Lung (tissue), 12 donors: ENCODE data around the gene C17orf107. TPM values are rescaled to one million over a fixed set of nuclear protein-coding genes. Genes with fewer than 3 reads are reported as not detected.
"Not testable (repeated sequence)": the region's sequence is repeated elsewhere in the genome, so short reads cannot be mapped to it uniquely, and the experiment has no call there.

ENCODE experiments used
- ATAC-seq: fragments of 200-7000 bp; cut with Tn5 transposase; one replicate; pipeline ENCODE4 v1.9.1; 2020; ENCODE audit warnings: moderate number of reproducible peaks; ENCODE audit not compliant: insufficient read depth, low FRiP score
- DNase-seq, 3 donors: peaks; one replicate each; pipeline ENCODE4 v3.0.0-alpha.2; 2013 to 2017
- H3K27ac ChIP-seq, 2 donors: one replicate each; pipeline ENCODE4 v1.5.1; 2013; ENCODE audit warnings: mild to moderate bottlenecking in 2 of 2, moderate library complexity in 2 of 2, control low read depth in 1 of 2, inconsistent platforms in 1 of 2, low read depth in 1 of 2, low read length in 1 of 2
- H3K27me3 ChIP-seq, 3 donors: one replicate each; pipeline ENCODE4 v1.5.1; 2013; ENCODE audit warnings: low read length in 2 of 3; ENCODE audit not compliant: control insufficient read depth in 3 of 3, insufficient read depth in 3 of 3
- H3K36me3 ChIP-seq, 4 donors: one replicate each; pipeline ENCODE4 v1.5.1; 2013; ENCODE audit warnings: low read length in 4 of 4, mild to moderate bottlenecking in 1 of 4, moderate library complexity in 1 of 4; ENCODE audit not compliant: control insufficient read depth in 4 of 4, insufficient read depth in 4 of 4
- H3K4me1 ChIP-seq, 5 donors: one replicate each; pipeline ENCODE4 v1.5.1; 2013; ENCODE audit warnings: low read length in 5 of 5, mild to moderate bottlenecking in 2 of 5, moderate library complexity in 1 of 5; ENCODE audit not compliant: control insufficient read depth in 5 of 5, insufficient read depth in 5 of 5
- H3K4me3 ChIP-seq: one replicate; pipeline ENCODE4 v1.5.1; 2013; ENCODE audit warnings: mild to moderate bottlenecking, control low read depth, moderate library complexity
- H3K9ac ChIP-seq, 2 donors: one replicate each; pipeline ENCODE4 v1.5.1; 2013; ENCODE audit warnings: low read length in 2 of 2, control low read depth in 1 of 2; ENCODE audit not compliant: insufficient read depth in 1 of 2
- H3K9me3 ChIP-seq, 4 donors: one replicate each; pipeline ENCODE4 v1.5.1; 2013; ENCODE audit warnings: low read length in 3 of 4, mild to moderate bottlenecking in 1 of 4, moderate library complexity in 1 of 4; ENCODE audit not compliant: control insufficient read depth in 4 of 4, insufficient read depth in 3 of 4
- WGBS, 2 donors: extraction: QIAGEN DNeasy Blood & Tissue Kit; methylation state at CpG; one replicate each; pipeline ENCODE4 v1.1.7; 2013; 5-methylcytosine and 5-hydroxymethylcytosine counted together
- polyA plus RNA-seq, 2 donors: library from polyadenylated mRNA; stranded (reverse); fragments of 200-250 nt; gene quantifications; one replicate each; pipeline ENCODE4 v1.2.1, GENCODE V29; 2013
- total RNA-seq, 2 donors: library from RNA; depleted of rRNA in 1 of 2; stranded (reverse); fragments of >200 nt in 1 of 2; gene quantifications; one replicate each; pipeline ENCODE4 v1.2.1, GENCODE V29; 2014 to 2021
- TF ChIP-seq, protein P1 (sequence below): IDR thresholded peaks from 2 replicates; pipeline ENCODE4 v1.5.1; 2012; ENCODE audit warnings: mild to moderate bottlenecking; ENCODE audit errors: control extremely low read depth, extremely low read depth
- donor health status: control.
- donor health status: control.
- donor health status: Bipolar disorder and iron deficiency.
- donor health status: healthy.
- donor health status: DM: yes; HTN: yes; CAD: no.

The C17orf107 gene
- total and polyA plus RNA-seq, 4 donors, result 1.3 to 4.5 (median 2.8) TPM

DNA sequence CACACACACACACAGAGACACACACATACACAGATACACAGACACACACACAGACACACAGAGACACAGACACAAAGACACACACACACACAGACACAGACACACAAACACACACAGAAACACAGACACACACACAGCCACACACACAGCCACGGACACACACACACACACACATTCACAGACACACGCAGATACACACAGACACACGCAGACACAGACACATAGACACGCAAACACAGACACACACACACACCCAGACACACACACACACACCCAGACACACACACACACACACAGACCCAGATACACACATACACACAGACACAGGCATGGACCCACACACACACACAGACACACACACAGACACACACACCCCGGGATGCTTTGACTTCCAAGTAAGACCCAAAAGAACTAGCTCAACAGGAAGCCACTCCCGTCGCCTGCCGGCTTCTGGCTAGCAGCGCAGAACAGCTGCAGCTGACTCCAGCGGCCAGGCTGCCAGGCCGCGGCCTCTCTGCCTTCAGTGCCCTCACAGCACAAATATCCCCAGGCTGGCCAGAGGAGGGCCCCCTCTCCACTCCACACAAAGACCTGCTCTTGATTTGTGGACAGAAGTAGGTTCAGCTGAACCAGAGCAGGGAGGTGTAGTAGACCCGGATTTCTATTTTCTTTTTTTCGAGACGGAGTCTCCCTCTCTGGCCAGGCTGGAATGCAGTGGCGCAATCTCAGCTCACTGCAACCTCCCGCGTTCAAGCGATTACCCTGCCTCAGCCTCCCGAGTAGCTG, 9.6 kb downstream of the C17orf107 start:
- ATAC-seq (peak; percentile 97), DNase-seq (peak; percentile 90 to 95 (median 93))
- Histone ChIP-seq H3K36me3 (no peaks in the 10 kb centered on the region), H3K9me3 (no peaks in the 10 kb centered on the region), H3K27ac (peak overlapping the region in 1 of 2 donors; percentile 84), H3K27me3 (peaks cover 0 to 7% (median 5%) of the 10 kb centered on the region in 3 donors), H3K4me3 (no peak overlapping the region), H3K9ac (peak overlapping the region in 1 of 2 donors; percentile 62), H3K4me1 (peaks cover 0 to 9% (median 5%) of the 10 kb centered on the region in 5 donors)
- TF ChIP-seq, protein P1, sequence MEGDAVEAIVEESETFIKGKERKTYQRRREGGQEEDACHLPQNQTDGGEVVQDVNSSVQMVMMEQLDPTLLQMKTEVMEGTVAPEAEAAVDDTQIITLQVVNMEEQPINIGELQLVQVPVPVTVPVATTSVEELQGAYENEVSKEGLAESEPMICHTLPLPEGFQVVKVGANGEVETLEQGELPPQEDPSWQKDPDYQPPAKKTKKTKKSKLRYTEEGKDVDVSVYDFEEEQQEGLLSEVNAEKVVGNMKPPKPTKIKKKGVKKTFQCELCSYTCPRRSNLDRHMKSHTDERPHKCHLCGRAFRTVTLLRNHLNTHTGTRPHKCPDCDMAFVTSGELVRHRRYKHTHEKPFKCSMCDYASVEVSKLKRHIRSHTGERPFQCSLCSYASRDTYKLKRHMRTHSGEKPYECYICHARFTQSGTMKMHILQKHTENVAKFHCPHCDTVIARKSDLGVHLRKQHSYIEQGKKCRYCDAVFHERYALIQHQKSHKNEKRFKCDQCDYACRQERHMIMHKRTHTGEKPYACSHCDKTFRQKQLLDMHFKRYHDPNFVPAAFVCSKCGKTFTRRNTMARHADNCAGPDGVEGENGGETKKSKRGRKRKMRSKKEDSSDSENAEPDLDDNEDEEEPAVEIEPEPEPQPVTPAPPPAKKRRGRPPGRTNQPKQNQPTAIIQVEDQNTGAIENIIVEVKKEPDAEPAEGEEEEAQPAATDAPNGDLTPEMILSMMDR, result peak; percentile 82
- 20 to 21% methylated on average over 20 of the region's 20 CpGs for WGBS, 2 donors

DNA sequence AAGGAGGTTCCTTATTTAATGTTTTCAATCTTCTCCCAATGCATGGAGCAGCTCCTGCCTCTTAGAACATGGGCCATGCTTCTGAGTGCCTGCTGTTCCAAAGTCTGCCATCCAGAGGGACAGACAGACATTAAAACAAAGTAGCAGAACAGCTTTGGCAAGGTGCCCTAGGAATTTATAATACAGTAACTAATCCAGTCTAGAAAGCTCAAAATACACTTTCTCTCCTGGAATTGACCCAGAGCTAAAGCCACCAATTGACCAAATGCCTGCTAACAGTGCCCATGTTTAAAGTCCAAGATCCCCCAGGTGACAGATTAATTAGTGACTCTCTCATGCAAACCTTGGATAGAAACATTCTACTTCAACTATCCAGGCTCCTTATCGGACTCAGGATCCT, 14.7 kb downstream of the C17orf107 start:
- TF ChIP-seq, protein P1, result no peak
- no peak for ATAC-seq
- no peak for DNase-seq
- Histone ChIP-seq H3K9ac (no peak overlapping the region), H3K27ac (no peak overlapping the region), H3K4me1 (peaks cover 0 to 4% (median 0%) of the 10 kb centered on the region in 5 donors), H3K27me3 (no peaks in the 10 kb centered on the region), H3K4me3 (no peak overlapping the region), H3K9me3 (no peaks in the 10 kb centered on the region), H3K36me3 (no peaks in the 10 kb centered on the region)
- 80 to 84% methylated on average over 1 of the region's 1 CpG for WGBS, 2 donors

DNA sequence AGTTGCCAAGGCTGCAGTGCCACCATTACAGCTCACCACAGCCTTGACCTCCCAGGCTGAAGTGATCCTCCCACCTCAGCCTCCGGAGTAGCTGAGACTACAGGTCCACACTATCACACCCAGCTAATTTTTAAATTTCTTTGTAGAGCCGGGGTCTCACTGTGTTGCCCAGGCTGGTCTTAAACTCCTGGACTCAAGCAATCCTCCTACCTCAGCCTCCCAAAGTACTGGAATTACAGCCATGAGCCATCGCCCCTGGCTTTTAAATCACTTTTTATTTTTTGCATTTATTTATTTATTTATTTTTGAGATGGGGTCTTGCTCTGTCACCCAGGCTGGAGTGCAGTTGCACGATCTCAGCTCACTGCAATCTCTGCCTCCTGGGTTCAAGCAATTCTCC, 15.2 kb downstream of the C17orf107 start:
- not testable (repeated sequence) for H3K4me3 ChIP-seq, H3K36me3 ChIP-seq, H3K4me1 ChIP-seq, H3K9ac ChIP-seq, H3K27ac ChIP-seq, H3K9me3 ChIP-seq, H3K27me3 ChIP-seq, DNase-seq, ATAC-seq
- 92 to 94% methylated on average over 4 of the region's 4 CpGs for WGBS, 2 donors

DNA sequence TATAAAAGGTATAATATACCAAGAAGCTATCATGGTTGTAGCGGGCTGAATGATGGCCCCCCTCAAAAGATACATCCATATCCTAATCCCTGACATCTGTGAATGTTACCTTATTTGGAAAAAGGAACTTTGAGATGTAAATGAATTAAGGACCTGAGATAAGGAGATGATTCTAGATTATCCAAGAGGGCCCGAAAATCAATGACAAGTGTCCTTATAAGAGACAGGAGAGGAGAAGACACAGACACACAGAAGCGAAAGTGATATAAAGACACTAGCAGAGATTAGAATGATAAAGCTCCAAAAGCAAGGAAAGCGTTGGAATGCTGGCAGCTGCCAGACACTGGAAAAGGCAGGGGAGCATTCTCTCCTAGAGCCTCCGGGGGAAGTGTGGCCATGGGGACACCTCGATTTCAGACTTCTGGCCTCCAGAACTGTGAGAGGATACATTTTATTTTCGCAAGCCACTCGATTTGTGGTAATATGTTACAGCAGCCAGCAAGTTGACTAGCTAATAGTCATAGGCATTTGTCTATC, 20.2 kb downstream of the C17orf107 start:
- no peaks in the 10 kb centered on the region for H3K4me1 ChIP-seq
- TF ChIP-seq, protein P1, result no peak
- DNase-seq (no peak), ATAC-seq (no peak)
- no peaks in the 10 kb centered on the region for H3K36me3 ChIP-seq
- no peaks in the 10 kb centered on the region for H3K27me3 ChIP-seq
- H3K27ac ChIP-seq, result no peak overlapping the region
- no peak overlapping the region for H3K4me3 ChIP-seq
- H3K9ac ChIP-seq, result no peak overlapping the region
- no peaks in the 10 kb centered on the region for H3K9me3 ChIP-seq
- 62 to 71% methylated on average over 8 of the region's 8 CpGs for WGBS, 2 donors
